Tibial nerve (tissue), 4 donors: ENCODE measurements around the gene SLC5A3.

ENCODE experiments used
- CTCF ChIP-seq, 5 experiments: fragments of 200-600 bp in 3 of 5; fragments of 450-650 bp in 2 of 5; sonication (generic) in 3 of 5; IDR thresholded peaks; one replicate each; pipeline ENCODE4 v1.5.1; 2016 to 2019; ENCODE audit warnings: antibody characterized with exemption in 5 of 5, mild to moderate bottlenecking in 3 of 5, moderate library complexity in 2 of 5
- EP300 ChIP-seq, 2 donors: sonication (generic); formaldehyde crosslinking; IDR thresholded peaks; one replicate each; pipeline ENCODE4 v1.6.1; 2017; ENCODE audit warnings: antibody characterized with exemption in 2 of 2, mild to moderate bottlenecking in 1 of 2
- POLR2A ChIP-seq, 2 donors: fragments of 450-650 bp; IDR thresholded peaks; one replicate each; pipeline ENCODE4 v1.6.1; 2017; ENCODE audit warnings: antibody characterized with exemption in 2 of 2, mild to moderate bottlenecking in 2 of 2, moderate library complexity in 2 of 2

GRCh38 chr21:34080710-34081109 is 7.3 kb downstream of the SLC5A3 start:
- TF ChIP-seq CTCF (IDR thresholded peaks at IDR 0.05) (no peak), EP300 (IDR thresholded peaks at IDR 0.05) (no peak), POLR2A (IDR thresholded peaks at IDR 0.05) (no peak)
